ENCODE data around the gene FASTKD1.

Gene FASTKD1

GRCh38 chr2:169513926-169514325, 59.7 kb downstream of the FASTKD1 start:
- no peak for TF ChIP-seq CTCF (IDR thresholded peaks at IDR 0.05)
- Histone ChIP-seq H3K4me3 (ENCODE audit: low read depth, low read length) (no peak overlapping the region), H2AFZ (no peak overlapping the region), H3K4me1 (no peaks in the 10 kb centered on the region), H3K27ac (no peak overlapping the region), H3K4me2 (ENCODE audit: low read length) (no peak overlapping the region), H3K9me3 (ENCODE audit: control insufficient read depth, low read length) (no peaks in the 10 kb centered on the region), H3K9ac (no peak overlapping the region), H3K36me3 (ENCODE audit: control insufficient read depth, insufficient read depth, low read length) (no peaks in the 10 kb centered on the region), H3K27me3 (ENCODE audit: control insufficient read depth, insufficient read depth, low read length) (no peaks in the 10 kb centered on the region), H3K79me2 (no peaks in the 10 kb centered on the region)

- no peak overlapping the region for H3K9ac ChIP-seq
- H3K79me2 ChIP-seq = no peaks in the 10 kb centered on the region
- H3K4me1 ChIP-seq = no peaks in the 10 kb centered on the region
- H3K36me3 ChIP-seq (ENCODE audit: control insufficient read depth, insufficient read depth, low read length) = no peaks in the 10 kb centered on the region
- TF ChIP-seq CTCF (IDR thresholded peaks at IDR 0.05) = no peak
- no peak overlapping the region for H3K27ac ChIP-seq
- H3K4me3 ChIP-seq (ENCODE audit: low read depth, low read length) = no peak overlapping the region
- no peaks in the 10 kb centered on the region for H3K9me3 ChIP-seq (ENCODE audit: control insufficient read depth, low read length)
- H2AFZ ChIP-seq = no peak overlapping the region
- H3K4me2 ChIP-seq (ENCODE audit: low read length) = no peak overlapping the region
- H3K27me3 ChIP-seq (ENCODE audit: control insufficient read depth, insufficient read depth, low read length) = no peaks in the 10 kb centered on the region
Observed at GRCh38 chr2:169513094-169513493, 60.6 kb downstream of the FASTKD1 start.

GRCh38 chr2:169512525-169512924, 61.1 kb downstream of the FASTKD1 start:
- no peaks in the 10 kb centered on the region for H3K79me2 ChIP-seq

GRCh38 chr2:169511818-169512217, 61.8 kb downstream of the FASTKD1 start:
- no peak overlapping the region for H3K4me2 ChIP-seq (ENCODE audit: low read length)
- no peak overlapping the region for H3K4me3 ChIP-seq (ENCODE audit: low read depth, low read length)
- H3K36me3 ChIP-seq (ENCODE audit: control insufficient read depth, insufficient read depth, low read length) = no peaks in the 10 kb centered on the region
- H3K79me2 ChIP-seq = no peaks in the 10 kb centered on the region
- no peak overlapping the region for H2AFZ ChIP-seq
- no peaks in the 10 kb centered on the region for H3K9me3 ChIP-seq (ENCODE audit: control insufficient read depth, low read length)
- TF ChIP-seq CTCF (IDR thresholded peaks at IDR 0.05) = no peak
- no peaks in the 10 kb centered on the region for H3K27me3 ChIP-seq (ENCODE audit: control insufficient read depth, insufficient read depth, low read length)
- no peak overlapping the region for H3K27ac ChIP-seq
- no peak overlapping the region for H3K9ac ChIP-seq
- H3K4me1 ChIP-seq = no peaks in the 10 kb centered on the region

More at GRCh38 chr2:169512525-169512924, 61.1 kb downstream of the FASTKD1 start:
- Histone ChIP-seq H3K4me3 (ENCODE audit: low read depth, low read length) (no peak overlapping the region), H3K36me3 (ENCODE audit: control insufficient read depth, insufficient read depth, low read length) (no peaks in the 10 kb centered on the region), H3K9ac (no peak overlapping the region), H3K4me1 (no peaks in the 10 kb centered on the region), H3K27ac (no peak overlapping the region), H2AFZ (no peak overlapping the region), H3K27me3 (ENCODE audit: control insufficient read depth, insufficient read depth, low read length) (no peaks in the 10 kb centered on the region), H3K4me2 (ENCODE audit: low read length) (no peak overlapping the region), H3K9me3 (ENCODE audit: control insufficient read depth, low read length) (no peaks in the 10 kb centered on the region)
- no peak for TF ChIP-seq CTCF (IDR thresholded peaks at IDR 0.05)

- TF ChIP-seq CTCF (IDR thresholded peaks at IDR 0.05) = no peak
- Histone ChIP-seq H3K27ac (no peak overlapping the region), H3K4me3 (ENCODE audit: low read depth, low read length) (no peak overlapping the region), H3K79me2 (no peaks in the 10 kb centered on the region), H3K4me1 (no peaks in the 10 kb centered on the region), H3K9me3 (ENCODE audit: control insufficient read depth, low read length) (no peaks in the 10 kb centered on the region), H3K9ac (no peak overlapping the region), H3K36me3 (ENCODE audit: control insufficient read depth, insufficient read depth, low read length) (no peaks in the 10 kb centered on the region), H3K27me3 (ENCODE audit: control insufficient read depth, insufficient read depth, low read length) (no peaks in the 10 kb centered on the region), H3K4me2 (ENCODE audit: low read length) (no peak overlapping the region), H2AFZ (no peak overlapping the region)
Observed at GRCh38 chr2:169510496-169510895, 63.2 kb downstream of the FASTKD1 start.

Data from parathyroid adenoma (tissue), 2 donors.